GM19395 (cell line): ENCODE data around the gene CLEC18A.
"Not testable (repeated sequence)": the region's sequence is repeated elsewhere in the genome, so short reads cannot be mapped to it uniquely, and the experiment has no call there.

Source experiments
- ATAC-seq: cut with Tn5 transposase; IDR thresholded peaks from one replicate; pipeline ENCODE4 v1.9.1; 2021; ENCODE audit warnings: mild to moderate bottlenecking, moderate library complexity; ENCODE audit not compliant: unreplicated experiment

Gene CLEC18A

DNA sequence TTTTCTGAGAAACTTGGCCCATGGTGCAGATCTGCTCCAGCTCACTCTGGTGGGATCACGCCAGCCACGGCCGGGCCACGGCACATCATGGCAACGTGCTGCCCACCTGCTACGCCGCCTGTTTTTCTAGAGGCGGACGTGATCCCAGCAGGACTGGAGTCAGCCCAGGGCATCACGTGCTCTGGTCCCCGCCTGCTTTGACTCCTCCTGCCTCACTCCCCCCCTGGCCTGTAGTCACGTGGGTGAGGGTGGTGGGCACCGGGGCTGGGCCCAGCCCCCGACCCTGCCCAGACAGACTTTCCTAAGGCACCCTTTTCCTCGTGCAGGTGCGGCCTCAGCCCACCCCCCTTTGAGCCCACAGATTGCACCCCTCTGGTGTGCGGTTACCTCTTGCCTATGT is 723 bp upstream of the CLEC18A start:
- ATAC-seq = not testable (repeated sequence)

DNA sequence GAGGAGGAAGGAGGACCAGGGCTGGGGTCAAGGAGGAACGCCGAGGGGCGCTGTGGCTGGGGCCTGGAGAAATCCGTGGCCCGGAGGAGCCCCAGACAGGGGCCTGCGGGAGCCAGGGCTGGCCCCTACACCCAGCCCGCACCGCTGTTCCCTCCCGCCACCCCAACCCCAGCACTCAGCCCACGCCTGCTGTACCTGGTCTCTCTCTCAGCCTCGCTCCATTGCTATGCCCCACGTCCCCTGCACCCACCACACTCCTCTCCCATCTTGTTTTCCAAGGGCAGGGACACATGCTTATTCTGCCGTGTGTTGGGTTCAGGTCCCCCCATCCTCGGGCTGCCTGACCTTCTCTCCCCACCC is 518 bp downstream of the CLEC18A start:
- not testable (repeated sequence) for ATAC-seq

DNA sequence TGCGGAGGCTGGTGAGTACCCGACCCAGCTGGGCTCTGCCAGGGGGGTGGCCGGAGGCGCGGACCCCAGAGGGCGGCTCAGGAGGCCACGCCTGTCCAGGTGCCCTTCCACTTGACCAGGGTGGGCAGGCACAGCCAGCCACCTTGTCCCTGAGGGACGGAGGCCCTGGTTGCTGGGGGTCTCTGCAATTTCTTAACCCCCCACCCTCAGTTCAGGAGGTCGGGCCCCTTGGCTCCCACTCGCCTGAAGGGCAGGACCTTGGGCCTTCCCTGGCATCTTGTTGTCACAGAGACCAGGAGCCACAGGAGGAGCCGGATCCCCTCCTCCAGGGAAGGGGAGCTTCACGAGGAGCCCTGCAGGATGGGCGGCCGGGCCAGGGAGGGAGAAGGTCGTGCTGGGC is 982 bp downstream of the CLEC18A start:
- not testable (repeated sequence) for ATAC-seq

DNA sequence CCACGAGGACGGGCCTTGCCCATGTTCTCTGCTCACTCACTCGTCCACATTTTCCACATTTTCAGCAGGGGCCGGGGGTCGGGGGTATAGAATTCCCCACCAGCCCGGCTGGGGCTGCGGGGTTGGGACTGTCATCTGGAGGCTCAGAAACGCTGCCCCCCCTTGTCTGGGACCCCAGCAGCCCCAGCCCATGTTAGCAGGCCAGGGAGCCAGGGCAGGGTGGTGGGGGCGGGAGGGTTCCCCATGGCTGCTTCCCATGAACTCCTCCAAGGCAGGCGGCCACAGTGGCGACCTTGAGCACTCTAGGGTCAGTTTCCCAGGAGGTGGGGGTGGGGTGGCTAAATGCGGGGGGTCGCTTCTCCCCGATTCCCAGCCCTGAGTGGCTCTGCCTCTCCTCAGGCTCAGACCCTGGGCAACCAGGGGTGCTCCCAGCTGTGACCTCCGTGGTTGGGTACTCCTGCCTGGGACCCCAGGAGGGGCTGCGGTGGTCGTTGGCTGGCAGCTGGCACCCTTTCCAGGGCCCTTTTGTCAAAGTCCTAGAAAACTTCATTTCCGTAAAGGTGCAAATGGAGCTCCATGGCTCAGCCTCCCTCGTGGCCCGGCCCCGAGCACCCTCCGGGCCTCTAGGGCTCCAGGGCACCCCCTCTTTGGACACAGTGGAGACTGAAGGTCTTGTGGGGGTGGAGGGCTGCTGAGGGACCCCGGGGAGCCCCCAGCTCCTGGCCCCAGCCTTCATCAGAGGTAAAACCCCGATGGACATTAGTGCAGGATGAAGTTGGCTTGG is 1.6 kb downstream of the CLEC18A start:
- ATAC-seq = not testable (repeated sequence)

DNA sequence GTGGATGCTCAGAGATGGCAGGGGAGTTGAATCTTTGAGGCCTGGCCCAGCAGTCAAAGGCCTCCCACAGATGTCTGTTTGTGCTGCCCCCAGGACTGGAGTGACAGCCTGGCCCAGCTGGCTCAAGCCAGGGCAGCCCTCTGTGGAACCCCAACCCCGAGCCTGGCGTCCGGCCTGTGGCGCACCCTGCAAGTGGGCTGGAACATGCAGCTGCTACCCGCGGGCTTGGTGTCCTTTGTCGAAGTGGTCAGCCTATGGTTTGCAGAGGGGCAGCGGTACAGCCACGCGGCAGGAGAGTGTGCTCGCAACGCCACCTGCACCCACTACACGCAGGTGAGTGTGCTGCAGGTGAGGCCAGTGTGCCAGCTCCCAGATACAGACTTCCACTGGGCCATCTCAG is 3.1 kb downstream of the CLEC18A start:
- ATAC-seq = not testable (repeated sequence)

DNA sequence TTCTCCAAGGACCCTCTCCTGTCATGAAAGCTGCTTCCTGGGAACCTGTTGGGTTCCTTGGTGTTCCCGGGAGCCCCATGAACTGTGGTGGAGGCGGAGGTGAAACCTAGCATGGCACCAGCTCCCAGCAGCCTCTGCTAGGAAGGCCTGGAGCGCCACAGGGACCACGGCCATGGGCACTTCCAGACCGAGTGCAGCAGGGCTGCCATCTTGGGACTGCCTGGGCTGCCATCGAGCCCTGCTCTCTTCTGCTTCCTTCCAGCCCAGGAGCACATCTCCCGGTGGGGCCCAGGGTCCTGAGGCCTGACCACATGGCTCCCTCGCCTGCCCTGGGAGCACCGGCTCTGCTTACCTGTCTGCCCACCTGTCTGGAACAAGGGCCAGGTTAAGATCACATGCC is 12.2 kb downstream of the CLEC18A start:
- not testable (repeated sequence) for ATAC-seq

DNA sequence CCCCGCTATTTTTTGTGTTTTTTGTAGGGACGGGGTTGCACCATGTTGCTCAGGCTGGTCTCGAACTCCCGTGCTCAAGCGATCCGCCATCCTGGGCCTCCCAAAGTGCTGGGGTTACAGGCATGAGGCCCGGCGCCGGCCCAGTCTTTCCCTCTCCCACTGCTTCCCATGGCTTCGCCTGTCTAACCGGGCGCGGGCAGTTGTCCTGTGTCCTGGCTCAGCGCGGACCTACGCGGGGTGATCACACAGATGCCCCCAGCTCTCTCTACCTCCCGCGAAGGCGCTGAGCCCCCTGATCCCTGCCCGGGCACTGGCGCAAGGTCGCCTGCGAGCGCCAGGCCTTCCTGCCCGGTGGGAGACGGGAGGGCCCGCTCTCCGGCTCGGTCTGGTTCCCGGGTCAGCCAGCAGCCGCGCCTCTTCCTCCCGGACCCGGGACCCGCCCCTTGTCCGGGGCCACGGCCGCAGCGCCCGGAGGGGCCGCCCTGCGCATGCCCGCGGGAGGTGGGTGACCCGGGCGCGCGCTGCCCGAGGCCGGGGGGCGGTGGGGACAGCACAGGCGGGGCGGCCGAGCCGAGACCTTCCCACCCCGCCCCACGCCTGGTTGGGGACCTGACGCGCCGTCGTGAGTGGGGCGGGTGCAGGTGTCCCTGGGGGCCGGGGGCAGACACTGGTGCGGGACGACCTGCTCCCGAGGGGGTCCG is 14.0 kb downstream of the CLEC18A start:
- ATAC-seq = not testable (repeated sequence)

DNA sequence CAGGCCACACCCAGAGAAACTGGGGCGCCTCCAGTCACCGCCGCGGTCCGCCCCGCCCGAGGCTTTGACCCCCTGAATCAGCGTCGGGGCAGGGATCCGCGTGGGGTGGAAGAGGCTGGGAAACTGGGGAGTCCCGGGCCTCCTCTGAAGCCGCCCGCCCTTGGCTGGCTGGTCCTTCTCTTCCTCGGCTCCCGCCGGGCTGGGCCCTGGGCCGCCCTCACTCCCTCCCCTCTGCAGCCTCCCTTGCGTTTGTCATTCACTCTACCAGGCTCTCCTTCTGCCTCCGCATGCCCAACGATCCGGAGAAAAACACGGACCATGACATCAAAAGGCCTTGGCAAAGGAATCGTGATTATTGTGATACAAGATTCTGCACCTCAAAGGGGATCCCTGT is 14.5 kb downstream of the CLEC18A start:
- not testable (repeated sequence) for ATAC-seq

DNA sequence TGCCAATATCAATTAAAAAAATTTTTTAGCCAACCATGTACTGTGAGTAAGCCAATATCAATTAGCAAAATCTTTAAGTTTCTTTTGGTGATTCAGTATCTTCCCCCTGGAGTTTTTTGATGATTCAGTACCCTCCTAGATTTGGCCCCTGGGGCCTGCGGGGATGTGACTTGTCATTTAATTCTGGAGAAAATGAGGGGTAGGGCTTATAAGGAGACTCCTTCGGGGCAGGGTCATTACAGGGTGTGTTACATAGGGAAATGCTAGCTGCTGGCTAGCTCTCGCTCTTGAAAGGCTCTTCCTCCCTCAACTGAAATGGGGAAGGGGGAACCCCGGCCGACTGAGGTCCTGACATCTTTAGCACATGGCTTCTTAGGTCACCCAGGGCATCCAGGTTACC is 16.6 kb downstream of the CLEC18A start:
- not testable (repeated sequence) for ATAC-seq

DNA sequence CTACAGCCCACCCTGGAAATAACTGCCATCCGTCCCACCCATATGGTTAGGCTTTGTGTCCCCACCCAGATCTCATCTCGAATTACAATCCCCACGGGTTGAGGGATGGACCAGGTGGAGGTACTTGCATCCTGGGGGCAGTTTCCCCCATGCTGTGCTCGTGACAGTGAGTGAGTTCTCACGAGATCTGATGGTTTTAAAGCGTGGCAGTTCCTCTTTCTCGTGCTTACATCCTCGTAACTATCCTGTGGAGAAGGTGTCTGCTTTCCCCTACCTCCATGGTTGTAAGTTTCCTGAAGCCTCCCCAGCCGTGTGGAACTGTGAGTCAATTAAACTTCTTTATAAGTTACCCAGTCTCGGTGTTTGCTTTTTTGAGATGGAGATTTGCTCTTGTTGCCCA is 17.0 kb downstream of the CLEC18A start:
- ATAC-seq = not testable (repeated sequence)

DNA sequence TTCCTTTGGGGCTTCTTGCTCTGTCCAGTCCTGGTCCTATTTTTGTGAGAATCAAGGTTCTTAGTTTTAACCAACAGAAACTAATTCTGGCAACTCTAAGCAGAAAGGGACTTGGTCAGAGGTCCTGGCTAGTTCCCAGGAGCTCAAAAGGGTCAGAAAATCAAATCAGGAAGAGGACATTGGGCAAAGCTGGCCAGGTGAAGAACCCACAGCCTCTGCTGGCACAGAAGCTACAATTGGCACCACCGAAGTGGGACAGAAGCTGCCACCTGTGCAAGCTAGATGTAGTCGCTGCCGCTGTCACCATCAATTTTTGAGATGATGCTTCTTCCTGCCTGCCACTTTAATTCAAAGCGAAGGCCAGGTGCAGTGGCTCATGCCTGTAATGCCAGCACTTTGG is 18.5 kb downstream of the CLEC18A start:
- not testable (repeated sequence) for ATAC-seq

DNA sequence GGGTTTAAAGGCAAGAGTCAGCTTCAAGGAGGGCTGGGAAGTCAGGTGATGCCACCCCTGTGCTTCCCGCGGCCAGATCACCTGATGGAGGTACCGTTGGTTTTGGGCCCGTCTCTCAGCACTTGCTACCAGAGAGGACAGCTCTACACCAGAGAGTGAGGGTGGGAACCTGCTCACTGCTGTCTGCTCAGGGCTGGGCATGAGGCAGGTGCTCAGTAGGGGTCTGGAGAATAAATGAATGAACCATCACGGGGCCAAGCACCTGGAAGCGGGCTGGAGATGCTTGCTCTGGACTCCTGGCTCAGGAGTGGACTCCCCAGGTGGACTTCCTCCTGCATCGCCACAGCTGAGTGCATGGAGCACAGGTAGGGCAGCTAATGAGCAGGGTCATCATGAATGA is 21.0 kb downstream of the CLEC18A start:
- ATAC-seq = not testable (repeated sequence)

DNA sequence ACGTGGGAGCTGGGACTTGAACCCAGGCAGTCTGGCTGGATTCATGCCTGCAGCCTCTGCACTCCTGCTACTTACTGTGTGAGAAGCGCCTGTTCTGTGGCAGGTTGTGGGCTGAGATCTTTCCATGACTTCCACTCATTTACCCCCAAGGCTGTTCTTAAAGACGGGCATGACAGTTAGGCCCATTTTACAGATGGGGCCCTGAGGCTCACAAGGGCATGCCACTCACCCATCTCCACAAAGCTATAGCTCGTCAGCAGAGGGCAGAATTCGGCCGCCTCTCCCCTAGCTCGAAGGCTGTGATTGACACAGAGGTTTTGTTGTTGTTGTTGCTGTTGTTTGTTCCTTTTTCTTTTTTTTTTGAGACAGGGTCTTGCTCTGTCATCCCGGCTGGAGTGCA is 21.8 kb downstream of the CLEC18A start:
- not testable (repeated sequence) for ATAC-seq

DNA sequence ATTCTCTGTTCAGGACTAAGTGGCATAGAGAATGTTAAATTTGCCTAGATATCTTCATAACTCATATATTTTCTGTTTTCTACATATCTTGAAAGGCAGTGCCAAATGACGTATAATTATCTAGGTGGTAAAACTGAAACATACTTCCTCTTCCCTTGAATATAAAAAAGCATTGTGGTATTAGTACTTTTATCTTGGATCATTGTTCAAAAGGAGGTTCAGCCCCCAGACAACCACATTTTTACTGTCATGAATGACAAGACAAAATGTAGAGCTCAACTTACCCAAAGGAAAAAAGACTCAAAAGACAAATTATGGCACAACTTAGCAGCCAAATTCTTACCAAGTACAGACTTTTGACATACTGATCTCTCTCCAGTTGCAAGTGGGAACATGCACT is 34.1 kb downstream of the CLEC18A start:
- ATAC-seq = not testable (repeated sequence)

DNA sequence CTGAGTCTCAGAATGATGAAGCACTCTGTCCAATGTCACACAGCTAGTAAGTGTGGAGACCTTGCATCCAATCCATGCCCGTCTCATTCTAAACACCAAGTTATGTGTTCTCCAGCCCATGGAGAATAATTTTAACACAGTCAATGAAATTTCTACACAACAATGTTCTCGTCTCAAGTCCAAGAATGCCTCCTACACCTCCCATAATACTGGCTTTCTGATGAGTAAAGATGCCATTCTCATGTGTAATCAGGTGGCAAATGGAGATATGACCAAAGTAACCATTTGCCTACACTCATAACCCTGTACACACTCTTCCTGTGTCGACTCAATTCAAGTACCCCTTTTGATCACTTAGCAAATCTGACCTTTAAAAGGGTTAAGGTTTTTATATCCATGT is 46.8 kb downstream of the CLEC18A start:
- not testable (repeated sequence) for ATAC-seq

DNA sequence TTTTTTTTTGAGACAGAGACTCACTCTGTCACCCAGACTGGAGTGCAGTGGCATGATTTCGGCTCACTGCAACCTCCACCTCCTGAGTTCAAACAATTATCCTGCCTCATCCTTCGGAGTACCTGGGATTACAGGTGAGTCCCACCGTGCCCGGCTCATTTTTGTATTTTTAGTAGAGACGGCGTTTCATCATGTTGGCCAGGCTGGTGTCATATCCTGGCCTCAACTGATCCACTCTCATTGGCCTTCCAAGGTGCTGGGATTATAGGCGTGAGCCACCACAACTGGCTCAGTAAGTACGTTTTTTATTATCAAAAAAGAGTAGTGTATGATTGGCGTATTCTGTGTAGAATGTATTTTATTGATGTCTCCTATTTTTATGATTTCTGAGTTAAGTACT is 48.7 kb downstream of the CLEC18A start:
- ATAC-seq = not testable (repeated sequence)

DNA sequence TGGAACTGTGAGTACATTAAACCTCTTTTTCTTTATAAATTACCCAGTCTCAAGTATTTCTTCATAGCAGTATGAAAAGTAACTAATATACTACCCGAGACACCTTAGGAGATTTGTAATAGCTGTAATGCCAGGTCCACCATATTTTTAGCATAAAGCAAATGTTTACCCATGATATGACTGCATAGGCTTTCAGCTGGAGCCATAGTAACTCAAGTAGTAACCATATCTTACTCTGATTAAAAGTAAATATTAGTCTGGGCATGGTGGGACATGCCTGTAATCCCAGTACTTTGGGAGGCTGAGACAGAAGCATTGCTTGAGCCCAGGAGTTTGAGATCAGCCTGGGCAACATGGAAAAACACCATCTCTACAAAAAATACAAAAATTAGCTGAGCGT is 52.4 kb downstream of the CLEC18A start:
- ATAC-seq = not testable (repeated sequence)

DNA sequence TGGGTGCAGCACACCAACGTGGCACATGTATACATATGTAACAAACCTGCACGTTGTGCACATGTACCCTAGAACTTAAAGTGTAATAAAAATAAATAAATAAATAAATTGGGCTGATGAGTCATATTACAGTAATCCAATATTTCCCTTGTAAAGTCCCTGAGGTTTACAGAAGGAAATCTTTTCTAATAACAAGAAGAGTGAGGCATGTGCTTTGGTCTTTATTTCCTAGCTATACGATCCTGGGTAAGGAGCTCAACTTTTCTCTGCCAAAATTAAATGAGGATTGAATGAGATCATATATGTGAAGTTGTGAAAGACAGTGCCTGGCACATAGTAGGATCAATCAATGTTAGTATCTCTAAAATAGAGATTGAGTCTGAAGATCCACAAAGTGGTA is 57.5 kb downstream of the CLEC18A start:
- ATAC-seq = not testable (repeated sequence)

DNA sequence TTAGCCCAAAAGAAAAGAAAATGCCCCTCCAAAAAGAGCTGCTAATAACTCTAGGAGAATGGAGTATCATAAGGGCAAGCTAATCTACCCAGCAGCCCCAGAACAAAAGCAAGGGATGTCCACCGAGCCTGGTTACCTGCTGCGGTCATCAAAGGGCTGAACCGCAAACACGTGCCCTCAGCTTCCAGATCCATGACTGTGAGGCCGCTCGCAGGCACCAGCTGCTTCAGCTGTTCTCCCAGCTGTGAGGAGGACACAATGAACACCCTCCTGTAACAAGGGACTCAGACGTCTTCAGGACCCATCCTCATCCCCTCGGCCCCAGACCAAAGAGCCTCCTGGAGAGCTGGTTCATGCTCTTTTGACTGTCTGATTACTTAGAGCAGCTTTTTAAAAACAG is 59.5 kb downstream of the CLEC18A start:
- ATAC-seq = not testable (repeated sequence)

DNA sequence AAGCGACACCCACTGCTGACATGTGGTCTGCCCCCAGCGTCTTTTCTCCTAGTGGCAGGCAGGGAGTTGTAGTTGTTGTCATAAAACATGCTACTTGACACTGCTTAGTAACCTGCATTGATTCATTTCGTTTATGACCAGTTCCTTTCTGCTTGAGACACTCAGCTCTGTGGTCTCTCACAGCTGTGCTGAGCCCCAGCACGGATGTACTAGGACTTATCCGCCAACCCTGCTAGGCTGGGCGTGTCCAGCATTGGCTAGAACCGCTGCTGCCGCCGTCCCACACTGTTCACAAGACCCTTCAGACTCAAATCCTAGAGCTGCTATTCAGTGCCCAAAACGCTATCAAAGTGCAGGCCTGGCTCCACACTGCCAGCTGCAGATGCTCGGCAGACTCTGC is 60.0 kb downstream of the CLEC18A start:
- ATAC-seq = not testable (repeated sequence)

DNA sequence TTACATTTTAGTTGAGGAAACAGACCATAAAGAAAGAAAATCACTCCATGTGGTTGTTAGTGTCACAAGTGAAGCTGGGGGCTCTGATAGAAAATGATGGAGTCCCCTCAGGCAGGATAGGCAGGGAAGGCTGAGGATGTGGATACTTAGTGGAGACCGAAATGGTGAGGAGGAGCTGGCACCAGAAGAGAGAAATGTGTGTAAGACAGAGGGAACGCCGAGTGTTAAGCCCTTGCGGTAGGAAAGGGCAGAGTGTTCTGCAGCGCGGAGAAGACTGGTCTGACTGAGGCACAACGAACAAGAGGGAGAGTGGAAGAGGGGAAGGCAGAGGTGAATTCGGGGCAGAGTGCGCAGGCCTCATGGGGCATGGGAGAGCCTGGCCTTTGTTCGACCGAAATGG is 61.2 kb downstream of the CLEC18A start:
- ATAC-seq = not testable (repeated sequence)

DNA sequence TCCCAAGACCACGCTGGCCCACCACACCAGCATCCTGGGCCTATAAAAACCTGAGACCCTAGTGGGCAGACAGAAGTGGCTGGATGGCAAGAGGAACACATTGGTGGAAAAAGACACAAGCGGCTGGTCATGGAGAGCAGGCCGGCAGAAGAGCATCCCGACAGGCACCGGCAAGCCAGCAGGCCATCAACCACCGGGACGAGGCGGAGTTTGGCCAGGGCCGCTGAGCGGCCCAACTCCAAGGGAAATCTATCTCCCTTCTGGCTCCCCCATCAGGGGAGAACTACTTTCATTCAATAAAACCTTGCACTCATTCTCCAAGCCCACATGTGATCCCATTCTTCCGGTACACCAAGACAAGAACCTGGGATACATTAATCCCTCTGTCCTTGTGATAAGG is 61.8 kb downstream of the CLEC18A start:
- ATAC-seq = not testable (repeated sequence)
